ENCODE data around the gene ELK3.

ELK3 gene

GRCh38 chr12:96256672-96257361, 62.6 kb downstream of the ELK3 start:
- DNase-seq (ENCODE audit: low read depth) = no peak

DNA sequence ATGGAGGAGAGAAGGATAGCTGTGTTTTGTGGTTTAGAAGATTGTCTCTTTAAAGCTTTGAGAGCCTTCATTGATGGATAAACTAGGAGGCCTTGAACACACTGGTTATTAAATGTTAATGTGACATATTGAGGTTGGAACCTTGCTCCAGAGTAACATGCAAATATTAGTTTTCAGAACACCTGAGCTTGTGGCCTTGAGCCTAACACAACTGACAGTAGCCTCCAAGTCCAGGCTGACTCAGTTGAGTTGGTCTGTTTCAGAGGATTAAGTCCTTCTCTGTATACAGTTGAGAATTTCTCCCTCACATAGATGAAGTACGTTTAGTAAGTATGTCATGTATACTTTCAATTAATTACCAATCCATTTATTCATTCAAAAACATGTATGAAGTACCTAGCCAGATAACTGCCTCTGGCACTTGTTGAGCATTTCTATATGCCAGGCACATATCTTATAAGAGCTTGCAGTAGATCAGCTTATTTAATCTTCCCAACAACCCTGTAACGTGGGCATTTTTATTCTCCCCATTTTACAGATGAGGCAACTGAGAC, 63.5 kb downstream of the ELK3 start:
- DNase-seq (ENCODE audit: low read depth) = no peak

DNA sequence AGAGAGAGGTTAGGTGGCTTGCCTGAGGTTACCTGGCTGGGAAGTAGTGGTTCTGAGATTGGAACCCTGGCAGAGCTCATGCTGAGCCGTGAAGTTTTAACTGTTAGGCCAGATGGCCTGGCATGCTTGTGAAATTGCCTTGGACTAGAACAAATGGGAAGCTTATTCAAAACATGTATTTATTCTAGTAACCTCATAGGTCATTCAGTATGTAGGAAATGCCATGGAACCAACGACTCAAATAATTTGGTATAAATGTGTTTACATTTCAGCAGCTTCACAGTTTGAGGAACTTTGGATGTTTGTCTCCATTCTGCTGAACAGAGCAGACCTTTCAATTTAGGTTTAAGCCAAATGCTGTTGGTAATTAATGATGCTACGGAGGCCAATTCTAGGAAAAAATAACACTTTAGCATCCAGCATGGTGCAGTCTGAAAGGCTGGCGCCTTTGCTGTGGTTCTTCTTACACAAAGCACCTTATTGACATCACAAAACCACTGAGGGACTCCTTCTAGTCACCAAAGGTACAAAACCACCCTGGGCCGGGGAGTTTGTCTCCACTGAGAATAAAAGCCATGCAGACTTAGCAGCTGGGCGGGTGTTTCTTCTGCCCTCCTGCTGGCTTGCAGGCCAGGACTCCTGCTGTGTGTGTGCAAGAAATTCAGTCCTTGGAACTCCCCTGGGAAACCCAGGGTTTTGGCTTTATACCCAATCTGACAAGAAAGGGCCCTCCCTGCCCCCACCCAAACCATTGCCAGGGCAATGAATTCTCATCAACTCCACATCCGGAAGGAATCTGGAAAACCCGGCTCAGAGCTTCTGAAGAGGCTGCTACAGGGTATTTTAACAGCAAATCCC, 64.2 kb downstream of the ELK3 start:
- no peak for DNase-seq (ENCODE audit: low read depth)

DNA sequence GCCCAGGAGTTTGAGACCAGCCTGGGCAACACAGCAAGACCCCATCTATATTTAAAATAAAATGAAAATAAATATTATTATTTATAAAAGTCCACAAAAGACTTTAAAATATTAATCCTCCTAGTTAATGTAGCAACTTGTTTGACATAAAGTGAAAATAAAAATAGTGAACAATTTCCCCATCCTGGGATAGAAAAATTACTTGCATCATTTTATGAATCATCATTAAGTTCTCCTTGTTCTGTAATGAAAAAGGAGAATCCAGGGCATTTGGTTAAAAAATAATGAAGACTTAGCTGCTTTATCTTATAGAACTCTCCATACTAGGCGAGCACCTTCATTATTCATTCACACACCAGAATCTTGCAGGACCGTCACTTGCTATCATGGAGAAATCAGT, 66.1 kb downstream of the ELK3 start:
- no peak for DNase-seq (ENCODE audit: low read depth)

DNA sequence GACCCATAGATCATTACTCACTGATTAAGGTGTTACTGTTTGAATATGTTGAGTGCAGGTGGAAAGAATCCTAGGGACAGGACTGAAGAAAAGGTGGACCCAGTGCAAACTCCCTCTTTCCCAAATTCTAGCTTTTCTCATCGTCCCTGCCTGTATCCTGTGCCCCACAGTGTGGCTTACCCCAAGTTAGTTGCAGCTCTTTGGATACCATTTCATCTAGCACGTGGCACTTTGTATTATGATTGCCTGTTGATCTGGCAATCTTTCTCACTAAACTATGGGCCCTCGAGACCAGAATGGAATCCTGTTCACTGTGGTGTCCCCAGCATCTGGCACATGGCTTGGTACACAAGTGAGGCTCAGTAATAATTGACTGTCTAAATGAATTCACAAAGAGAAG, 66.5 kb downstream of the ELK3 start:
- no peak for DNase-seq (ENCODE audit: low read depth)

DNA sequence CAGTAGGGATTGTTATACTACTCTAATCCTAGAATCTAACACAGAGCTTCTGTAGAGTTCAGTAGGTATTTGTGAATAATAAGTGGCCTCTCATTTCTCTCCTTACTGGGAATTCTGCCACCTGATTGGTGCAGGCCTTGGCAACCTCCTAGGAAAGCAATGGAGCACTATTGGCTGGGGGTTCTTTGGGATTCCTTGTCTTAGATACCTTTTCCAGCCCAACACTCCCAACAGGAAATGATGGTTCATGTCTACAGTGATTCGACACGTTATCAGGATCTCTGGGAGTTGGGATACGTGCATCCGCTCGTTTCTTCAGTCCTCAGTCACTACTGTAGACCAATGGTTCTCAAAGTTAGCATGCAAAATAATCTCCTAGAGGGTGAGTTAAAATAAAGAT, 67.4 kb downstream of the ELK3 start:
- DNase-seq (ENCODE audit: low read depth) = no peak

GRCh38 chr12:96263449-96263902, 69.3 kb downstream of the ELK3 start:
- DNase-seq (ENCODE audit: low read depth) = no peak

GRCh38 chr12:96265400-96265799, 71.2 kb downstream of the ELK3 start:
- no peak for DNase-seq (ENCODE audit: low read depth)

- DNase-seq (ENCODE audit: low read depth) = no peak
Measured at GRCh38 chr12:96265836-96266235, 71.7 kb downstream of the ELK3 start.

DNA sequence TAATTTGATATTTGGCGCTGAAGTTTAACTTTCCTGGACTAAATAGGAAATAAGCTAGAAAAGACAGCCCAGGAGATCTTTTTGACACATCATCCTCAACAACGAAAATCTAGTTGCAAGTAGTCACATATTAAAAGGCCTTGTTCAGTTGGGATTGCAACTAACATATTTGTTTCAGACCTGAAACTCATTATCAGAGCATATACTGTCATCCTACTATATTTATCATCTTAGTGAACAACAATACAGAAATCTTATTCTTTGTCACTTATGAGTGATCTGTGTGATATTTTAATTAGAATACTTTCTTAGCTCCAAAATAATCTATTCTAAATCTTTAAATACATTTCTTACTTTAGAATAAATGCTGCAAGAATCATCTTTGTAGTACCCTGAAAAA, 72.1 kb downstream of the ELK3 start:
- DNase-seq (ENCODE audit: low read depth) = no peak

DNA sequence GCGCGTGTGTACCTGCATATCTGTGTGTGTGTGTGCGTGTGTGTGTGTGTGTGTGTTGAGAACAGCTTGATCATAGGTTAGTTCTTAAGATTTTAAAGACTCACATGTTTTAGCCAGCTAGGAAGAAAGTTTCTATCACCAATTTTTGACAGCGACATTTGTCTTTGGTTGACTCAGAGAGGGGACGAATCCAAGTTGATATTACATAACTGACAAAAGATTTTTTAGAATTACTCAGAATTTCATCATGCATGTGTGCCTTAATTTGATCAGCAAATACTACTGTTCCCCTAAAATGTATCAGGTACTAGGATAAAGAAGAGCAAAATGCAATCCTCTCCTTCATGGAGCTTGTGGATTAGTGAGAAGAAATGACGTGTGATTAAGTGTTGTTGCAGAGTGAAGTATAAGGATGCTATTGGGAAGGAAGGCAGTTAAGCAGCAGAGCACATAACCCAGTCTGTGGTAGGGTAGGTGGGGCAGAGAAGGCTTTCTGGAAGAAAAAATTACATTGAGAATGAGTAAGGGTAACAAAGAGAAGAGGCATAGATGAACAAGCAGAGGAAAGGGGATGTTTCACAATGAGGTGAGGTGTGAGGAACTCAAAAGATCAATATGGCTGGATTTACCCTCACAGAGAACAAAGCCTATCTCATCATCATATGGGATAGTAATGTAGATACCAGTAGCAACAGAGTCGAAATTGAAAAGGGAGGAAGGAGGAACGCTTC, 77.5 kb downstream of the ELK3 start:
- no peak for DNase-seq (ENCODE audit: low read depth)

DNA sequence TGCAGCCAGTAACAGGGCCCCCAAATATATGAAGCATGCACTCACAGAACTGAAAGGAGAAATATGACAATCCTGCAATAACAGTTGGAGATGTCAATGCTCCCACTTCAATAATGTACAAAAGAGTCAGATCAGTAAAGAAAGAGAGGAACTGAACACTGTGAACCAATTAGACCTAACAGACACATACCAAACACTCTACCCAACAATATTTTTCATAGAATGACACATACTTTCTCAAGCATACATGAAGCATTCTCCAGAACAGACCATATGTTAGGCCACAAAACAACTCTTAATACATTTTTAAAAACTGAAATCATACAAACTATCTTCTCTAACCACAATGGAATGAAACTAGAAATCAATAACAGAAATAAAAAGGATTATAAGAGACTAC, 80.2 kb downstream of the ELK3 start:
- no peak for DNase-seq (ENCODE audit: low read depth)

GRCh38 chr12:96285158-96285557, 91.0 kb downstream of the ELK3 start:
- DNase-seq (ENCODE audit: low read depth) = no peak

GRCh38 chr12:96289067-96289466, 94.9 kb downstream of the ELK3 start:
- no peak for DNase-seq (ENCODE audit: low read depth)

DNA sequence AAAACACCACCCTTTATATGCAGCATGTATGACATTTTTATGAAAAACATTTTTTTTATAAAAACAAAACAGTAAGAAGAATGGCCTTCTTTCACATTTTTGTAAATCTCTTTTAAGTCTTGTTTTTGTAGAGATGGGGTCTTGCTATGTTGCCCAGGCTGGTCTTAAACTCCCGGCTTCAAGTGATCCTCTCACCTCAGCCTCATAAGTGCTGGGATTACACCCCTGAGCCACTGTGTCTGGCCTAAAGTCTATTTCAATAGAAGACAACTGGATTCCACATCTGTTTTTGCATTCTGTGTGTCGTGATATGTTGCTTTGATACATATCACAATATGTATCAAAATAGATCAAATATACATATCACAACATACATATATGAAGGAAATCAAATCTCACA, 98.9 kb downstream of the ELK3 start:
- DNase-seq (ENCODE audit: low read depth) = no peak

- DNase-seq (ENCODE audit: low read depth) = no peak
Measured at GRCh38 chr12:96294831-96295230, 100.7 kb downstream of the ELK3 start.

- DNase-seq (ENCODE audit: low read depth) = no peak
Measured at GRCh38 chr12:96295532-96296160, 101.5 kb downstream of the ELK3 start.

- no peak for DNase-seq (ENCODE audit: low read depth)
Measured at GRCh38 chr12:96297504-96297903, 103.3 kb downstream of the ELK3 start.

- no peak for DNase-seq (ENCODE audit: low read depth)
Measured at GRCh38 chr12:96300064-96300463, 105.9 kb downstream of the ELK3 start.

- no peak for DNase-seq (ENCODE audit: low read depth)
Measured at GRCh38 chr12:96301732-96302131, 107.6 kb downstream of the ELK3 start.

- no peak for DNase-seq (ENCODE audit: low read depth)
Measured at GRCh38 chr12:96302687-96303310, 108.6 kb downstream of the ELK3 start.

GRCh38 chr12:96303653-96304052, 109.5 kb downstream of the ELK3 start:
- DNase-seq (ENCODE audit: low read depth) = no peak
